ENCODE results near the gene PLEKHG4.

Gene PLEKHG4, protein sequence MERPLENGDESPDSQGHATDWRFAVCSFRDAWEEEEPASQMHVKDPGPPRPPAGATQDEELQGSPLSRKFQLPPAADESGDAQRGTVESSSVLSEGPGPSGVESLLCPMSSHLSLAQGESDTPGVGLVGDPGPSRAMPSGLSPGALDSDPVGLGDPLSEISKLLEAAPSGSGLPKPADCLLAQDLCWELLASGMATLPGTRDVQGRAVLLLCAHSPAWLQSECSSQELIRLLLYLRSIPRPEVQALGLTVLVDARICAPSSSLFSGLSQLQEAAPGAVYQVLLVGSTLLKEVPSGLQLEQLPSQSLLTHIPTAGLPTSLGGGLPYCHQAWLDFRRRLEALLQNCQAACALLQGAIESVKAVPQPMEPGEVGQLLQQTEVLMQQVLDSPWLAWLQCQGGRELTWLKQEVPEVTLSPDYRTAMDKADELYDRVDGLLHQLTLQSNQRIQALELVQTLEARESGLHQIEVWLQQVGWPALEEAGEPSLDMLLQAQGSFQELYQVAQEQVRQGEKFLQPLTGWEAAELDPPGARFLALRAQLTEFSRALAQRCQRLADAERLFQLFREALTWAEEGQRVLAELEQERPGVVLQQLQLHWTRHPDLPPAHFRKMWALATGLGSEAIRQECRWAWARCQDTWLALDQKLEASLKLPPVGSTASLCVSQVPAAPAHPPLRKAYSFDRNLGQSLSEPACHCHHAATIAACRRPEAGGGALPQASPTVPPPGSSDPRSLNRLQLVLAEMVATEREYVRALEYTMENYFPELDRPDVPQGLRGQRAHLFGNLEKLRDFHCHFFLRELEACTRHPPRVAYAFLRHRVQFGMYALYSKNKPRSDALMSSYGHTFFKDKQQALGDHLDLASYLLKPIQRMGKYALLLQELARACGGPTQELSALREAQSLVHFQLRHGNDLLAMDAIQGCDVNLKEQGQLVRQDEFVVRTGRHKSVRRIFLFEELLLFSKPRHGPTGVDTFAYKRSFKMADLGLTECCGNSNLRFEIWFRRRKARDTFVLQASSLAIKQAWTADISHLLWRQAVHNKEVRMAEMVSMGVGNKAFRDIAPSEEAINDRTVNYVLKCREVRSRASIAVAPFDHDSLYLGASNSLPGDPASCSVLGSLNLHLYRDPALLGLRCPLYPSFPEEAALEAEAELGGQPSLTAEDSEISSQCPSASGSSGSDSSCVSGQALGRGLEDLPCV

DNA sequence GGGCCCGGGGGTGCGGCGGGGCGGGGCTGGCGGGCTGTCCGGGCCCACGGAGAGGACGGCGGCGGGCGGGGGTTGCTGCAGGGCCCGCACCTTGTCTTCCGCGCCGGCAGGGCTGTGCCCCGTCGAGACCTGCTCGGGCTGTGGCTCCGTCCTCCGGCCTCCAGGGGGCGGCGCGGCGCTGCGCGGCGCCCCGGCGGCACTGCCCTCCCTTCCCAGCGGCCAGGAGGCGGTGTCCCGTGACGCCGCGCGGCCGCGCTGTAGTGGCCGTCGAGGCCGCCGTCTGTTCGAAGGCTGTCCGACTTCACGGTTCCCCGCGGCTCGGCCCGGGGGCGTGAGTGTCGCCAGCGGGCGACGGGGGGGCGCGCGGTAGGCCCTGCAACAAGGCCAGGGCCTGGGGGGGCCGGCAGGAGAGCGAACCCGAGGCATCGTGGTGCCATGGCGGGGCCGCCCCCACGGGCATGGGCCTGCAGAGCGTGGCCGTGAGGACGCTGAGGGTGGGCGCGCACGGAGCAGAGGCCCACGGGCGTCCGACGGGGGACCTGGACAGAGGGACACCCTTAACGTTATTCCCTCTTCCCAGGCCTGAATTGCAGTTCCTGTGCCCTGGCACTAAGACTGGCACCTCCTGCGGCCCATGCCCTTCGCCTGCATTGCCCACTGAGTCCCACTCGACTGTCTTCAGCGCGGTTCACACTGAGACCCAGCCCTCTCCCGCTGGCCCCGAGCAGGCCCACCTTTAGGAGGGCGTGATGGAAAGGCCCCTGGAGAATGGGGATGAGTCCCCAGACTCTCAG, at the start of gene PLEKHG4:
PLEKHG4 (plus strand) TSS at position 237 of the 794 bp plus-strand sequence; CDS start at position 750, 513 bp downstream.
- DNase-seq (ENCODE audit: low spot score) (peak; percentile 77), FAIRE-seq (no peak)

DNA sequence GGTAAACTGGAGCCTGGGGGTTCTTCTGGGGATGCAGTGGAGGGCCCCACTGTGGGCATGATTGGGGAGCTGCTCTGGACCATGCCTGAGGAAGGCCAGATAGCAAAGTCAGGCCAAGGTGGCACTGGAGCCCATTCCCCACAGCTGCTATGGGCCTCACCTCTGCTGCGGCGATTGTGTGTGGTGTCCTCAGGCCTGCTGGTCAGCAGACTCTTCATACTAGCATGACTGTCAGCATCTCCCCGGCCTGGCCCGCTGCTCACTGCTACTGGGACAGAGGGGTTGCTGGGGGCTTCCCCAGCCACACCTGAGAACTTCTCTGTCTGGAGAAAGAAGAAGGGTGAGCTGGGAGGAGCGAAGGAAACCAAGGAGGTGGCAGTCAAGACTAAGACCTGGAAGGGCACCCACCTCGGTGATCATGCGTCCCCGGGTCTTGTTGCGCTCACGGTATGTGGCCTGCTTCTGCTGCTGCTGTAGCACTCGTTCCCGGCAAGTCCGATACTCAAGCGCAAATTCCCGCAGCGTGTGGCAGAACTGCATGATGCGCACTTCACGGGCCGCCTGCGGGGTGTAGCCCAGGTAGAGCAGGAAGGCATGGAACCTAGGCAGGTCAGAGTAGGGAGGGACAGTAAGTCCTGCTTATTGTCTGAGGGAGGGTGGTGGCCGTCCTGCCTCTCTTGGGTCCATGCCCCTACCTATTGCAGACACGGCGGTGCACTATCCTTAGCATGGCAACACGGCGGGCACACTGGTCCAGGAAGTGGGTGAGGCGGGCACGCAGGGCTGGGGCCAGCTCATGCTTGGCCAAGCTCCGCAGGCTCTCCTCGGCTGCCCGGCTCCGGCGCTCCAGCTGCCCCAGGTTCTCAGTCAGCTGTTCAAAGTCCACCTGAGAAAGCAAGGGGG, 49.2 kb upstream of the PLEKHG4 start:
- DNase-seq (ENCODE audit: low spot score) = no peak
- no peak for FAIRE-seq

DNA sequence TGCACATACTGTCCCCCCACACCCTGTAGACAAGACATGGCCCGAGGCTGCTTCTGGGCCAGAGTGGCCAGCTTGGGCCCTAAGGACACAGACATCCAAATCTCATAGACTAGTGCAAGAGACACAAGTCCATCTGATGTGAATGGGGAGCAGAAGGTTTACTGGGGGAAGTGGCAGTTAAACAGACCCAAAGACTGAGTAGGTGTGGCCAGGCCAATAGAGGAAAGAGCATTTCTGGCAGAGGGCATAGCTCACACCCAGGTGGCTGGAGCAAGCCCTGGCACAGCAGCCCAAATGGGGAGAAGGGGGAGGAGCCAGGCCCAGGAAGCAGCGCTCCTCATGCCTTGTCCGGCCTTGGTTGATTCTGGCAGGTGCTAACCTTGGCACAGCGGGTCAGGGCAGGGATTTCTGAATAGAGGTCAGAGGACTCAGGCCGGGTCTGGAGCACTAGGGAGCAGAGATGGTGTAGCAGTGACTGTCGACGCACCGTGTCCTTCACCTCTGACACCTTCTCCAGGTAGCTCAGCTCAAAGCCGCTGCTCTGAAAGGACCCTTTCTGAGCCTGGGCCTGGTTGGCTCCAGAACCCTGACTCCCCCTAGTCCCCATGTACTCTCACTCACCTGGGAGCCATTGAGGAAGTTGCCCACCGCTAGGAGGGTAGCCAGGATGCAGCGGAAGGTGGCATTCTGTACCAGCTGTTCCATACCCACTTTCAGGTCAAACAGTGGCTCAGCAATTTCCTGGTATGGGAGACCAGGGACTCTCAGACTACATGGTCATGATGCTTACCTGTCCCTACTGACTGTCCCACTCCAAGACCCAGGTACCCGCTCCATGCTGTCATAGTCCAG, 48.3 kb upstream of the PLEKHG4 start:
- FAIRE-seq (no peak), DNase-seq (ENCODE audit: low spot score) (no peak)

DNA sequence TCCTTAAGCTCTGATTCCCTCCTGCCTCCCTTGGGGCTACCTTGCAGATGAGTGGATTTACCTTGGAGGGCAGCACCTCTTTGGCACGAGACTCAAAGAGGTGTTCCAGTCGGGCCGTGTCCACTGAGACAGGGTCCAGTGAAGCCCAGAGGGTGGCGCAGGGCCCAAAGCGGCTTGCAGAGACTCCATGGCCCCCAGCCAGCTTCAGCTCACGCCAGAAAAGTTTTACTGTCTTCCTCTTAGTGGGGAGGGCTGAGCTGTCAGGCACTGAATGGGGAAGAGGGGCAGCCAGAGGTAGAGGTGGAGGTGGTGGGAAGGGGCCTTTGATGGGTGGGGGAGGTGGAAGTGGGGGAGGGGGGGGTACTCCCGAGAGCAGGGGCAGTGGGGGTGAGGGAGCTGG, 45.7 kb upstream of the PLEKHG4 start:
- FAIRE-seq = no peak

DNA sequence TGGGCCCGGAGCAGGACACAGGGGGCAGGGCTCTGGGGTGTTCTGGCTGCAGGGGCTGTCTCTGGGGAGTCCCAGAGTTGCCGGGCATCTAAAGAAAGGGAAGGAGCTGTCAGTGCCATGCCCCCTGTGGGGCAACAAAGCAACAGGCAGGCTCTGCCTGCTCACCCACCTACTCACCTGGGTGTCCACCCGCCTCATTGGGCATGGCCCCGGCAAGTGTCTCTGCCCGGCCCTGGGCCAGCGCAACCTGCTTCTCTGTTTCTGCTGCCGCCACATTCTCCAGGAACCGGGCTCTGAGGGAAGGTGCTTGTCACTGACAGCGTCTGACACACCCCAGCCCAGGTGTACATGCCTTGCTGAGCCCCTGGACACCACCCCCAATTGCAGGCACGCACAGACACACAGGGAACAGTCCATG, 45.1 kb upstream of the PLEKHG4 start:
- DNase-seq (ENCODE audit: low spot score) = no peak
- no peak for FAIRE-seq

More for the DNA sequence above, 45.7 kb upstream of the PLEKHG4 start:
- DNase-seq (ENCODE audit: low spot score) = no peak

DNA sequence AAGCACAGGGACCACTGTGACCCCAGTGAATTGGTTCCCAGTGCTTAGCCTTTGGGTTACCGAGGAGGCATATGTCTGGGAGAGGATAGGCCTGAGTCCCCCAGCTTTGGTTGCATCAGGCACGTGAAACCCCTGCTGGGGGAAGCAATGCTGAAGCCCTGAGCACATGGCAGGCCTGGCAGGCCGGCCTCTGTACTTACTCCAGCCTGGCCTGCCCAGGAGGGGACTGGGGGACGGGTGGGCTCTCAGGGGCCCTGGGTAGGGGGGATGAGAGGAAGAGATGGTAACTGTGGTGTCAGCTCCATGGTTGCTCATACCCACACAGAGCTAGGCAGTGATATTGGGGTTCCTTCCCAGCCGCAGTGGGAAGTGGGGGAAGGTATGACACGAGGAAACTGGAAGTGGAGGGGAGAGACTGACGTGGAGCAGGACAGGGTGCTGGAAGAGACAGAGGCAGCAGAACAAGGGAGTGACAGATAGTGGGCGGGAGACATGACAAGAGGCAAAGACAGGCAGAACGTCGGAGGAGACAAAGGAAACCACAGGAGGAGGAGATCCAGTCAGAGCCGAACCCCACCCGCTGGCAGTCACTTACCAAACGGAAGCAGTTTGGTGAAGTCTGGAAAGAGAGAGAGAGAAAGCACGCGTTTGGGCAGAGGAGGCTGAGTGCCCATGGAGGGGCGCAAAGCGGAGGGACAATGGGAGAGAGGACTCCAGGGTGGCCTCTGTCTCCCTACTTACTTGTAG, 43.3 kb upstream of the PLEKHG4 start:
- no peak for FAIRE-seq
- no peak for DNase-seq (ENCODE audit: low spot score)

DNA sequence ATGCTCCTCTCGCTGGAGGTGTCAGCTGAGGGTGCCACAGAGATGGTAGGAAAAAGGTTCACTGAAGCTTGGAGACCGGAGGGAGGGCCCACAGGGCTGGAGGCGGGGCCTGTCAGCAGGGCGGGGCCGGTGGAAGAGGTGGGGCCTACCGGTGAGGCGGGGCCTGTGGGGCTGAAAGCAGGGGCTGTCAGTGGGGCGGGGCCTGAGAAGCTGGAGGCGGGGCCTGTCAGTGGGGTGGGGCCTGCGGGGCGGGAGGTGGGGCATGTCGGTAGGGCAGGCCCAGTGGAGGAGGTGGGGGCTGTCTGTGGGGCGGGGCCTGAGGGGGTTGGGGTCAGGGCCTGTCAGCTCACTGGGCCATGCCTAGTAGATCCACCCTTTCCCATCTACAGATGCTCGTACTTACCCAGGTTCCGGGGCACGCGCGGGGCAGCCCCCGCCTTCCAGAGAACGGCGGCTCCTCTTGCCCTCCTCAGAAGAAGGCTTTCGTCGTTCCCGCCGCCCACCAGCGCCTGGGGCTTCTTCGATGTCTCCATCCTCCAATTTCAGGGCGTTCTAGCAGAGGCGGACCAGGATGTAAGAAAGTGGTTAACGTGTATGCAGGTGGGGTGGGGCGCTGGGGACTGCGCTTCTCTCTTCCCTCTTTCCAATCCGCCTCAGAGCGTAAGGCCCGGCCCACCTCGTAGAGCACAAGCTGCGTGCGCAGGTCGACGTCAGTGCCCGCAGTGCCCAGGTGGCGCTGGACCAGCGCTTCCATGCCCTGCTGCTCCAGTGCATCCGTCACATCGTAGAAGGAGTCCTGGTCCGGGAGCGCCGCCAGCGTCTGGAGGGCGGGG, 42.6 kb upstream of the PLEKHG4 start:
- FAIRE-seq = no peak
- peak; percentile 79 for DNase-seq (ENCODE audit: low spot score)

DNA sequence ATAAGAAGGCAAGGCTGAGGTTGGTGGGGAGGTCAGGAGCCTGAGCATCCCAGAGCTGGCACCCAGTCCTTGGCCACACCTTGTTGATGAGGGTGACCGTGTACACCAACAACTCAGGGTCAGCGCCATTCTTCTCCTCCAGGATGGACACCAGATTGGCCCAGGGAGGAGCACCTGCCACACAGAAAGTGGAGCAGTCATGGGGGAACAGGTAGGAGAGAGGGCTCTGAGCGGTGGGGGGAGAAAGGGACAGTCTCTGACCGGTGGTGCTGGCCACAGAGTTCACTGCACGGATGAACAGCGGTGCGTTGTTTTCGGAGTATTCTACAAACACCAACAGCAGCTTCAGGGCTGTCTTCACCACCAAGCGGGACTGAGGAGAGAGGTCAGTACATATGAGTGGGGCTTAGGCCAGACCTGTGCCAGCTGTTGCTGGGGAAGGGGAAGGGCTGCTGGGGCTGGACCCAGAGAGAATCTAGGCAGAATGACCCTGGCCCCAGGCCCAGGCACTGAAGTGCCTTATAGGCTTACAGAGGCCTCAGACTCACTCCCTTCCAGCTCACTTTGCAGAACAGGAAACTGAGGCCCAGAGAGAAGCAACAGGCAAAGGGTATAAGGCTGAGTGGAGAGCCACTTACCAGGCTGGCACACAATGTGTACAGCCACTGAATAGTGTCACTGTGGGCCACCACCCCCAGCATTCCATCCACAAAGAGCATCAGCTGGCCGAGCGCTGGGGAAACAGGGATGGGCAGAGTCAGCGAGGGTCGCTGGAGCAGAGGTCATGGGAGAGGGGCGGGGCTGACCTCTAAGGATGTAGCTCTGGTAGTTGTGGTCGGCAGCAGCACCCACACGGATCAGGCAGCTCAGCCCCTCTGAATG, 41.7 kb upstream of the PLEKHG4 start:
- DNase-seq (ENCODE audit: low spot score) = no peak
- no peak for FAIRE-seq

DNA sequence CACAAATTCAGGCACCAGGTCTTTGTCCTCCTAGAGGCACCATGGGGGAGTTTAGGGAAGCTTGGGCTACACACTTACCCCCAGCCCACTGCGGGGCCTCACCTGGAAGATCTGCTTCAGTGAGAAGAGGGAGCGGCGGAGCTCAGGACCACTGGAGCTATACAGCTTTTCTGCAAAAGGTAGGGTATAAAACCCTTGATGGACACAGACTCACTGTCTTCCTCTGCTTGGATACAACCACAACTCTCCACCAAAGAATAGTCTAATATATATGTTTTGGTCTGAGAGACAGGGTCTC, 41.1 kb upstream of the PLEKHG4 start:
- no peak for DNase-seq (ENCODE audit: low spot score)
- no peak for FAIRE-seq

DNA sequence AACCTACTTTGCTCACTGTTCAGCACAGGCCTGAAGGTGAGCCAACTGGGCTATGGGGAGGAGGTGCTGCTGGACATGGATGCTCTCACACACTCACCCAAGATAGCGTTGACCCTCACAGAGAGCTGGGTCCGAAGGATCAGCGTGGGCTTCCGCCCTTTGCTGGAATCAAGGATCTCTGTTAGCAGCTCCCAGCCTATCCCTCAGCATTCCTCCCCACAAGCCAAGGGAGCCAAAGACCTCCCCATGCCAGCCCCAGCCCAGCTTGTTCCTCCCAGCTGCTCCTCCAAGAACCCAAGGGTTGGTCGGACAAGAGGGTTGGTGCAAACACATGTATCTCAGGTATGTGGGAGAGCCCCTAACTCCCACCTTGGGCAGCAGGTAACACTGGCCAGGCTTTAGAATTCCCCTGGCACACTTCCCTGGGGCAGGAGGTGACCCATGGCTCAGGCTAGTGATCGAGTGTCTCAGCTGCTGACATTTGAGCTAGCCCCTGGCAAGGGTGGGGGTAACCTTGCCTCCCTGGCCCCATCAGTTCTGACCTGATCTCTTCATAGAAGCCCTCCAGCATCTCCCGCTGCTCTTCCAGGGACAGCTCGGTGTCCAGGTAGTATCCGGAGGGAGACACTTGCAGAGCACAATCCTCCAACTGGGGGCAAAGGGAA, 40.4 kb upstream of the PLEKHG4 start:
- FAIRE-seq (no peak), DNase-seq (ENCODE audit: low spot score) (no peak)

DNA sequence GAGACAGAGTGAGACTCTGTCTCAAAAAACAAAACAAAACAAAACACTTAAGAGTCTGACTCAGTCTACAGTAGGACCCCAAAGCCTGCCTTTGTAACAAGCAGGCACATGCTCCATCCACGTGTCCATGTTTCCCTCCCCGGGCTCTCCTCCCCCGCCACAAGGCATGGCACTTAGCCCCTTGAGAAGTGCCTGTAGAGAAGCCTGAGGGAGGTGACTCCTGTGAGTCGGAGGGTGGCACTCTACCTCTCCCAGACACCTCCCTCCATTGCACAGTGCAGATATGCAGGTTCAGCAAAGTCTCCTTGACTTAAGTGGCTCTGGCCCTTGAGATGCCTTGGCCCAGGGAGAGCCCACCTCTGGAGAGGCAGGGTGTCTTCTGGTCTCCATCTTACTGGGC, 38.8 kb upstream of the PLEKHG4 start:
- FAIRE-seq (no peak), DNase-seq (ENCODE audit: low spot score) (no peak)

DNA sequence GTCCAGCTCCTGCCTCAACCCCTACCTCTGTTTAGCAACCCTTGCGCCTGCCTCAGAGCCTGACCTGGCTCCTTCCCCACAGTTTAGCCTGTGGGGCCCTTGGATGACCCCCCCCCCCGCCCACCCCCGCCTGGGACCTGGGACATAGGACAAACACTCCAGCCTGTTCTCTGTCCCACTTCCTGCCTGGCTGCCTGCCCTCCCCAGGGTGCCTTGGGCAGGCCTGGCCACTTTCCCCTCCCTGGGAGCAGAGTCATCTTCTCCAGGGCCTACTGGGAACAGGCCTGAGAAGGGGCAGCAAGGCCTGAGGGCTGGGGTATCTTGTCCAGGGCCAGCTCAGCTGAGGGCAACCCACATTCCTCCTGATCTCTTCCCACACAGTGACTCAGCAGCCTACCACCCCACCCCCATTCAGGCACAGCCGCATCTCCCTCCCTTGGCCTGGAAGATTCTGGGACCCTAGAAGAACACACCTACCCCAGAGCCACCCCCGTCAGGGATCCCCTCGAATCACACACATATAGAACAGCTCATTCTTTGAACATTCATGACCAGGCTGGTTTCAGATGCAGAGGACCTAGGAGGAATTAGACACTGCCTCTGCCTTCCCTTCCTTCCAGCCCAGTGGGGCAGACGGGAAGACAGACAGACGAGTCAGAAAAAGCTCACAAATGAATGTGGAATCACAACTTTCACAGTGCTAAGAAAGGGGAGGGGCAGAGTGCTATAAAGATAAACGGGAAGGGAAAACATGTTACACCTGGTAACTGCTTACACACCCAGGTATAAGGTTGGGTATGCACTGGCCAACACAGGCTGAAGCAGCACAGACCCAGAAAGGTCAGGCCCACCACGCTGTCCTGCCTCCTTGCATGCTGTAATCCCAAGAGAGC, 38.1 kb upstream of the PLEKHG4 start:
- FAIRE-seq (no peak), DNase-seq (ENCODE audit: low spot score) (peak; percentile 72)

DNA sequence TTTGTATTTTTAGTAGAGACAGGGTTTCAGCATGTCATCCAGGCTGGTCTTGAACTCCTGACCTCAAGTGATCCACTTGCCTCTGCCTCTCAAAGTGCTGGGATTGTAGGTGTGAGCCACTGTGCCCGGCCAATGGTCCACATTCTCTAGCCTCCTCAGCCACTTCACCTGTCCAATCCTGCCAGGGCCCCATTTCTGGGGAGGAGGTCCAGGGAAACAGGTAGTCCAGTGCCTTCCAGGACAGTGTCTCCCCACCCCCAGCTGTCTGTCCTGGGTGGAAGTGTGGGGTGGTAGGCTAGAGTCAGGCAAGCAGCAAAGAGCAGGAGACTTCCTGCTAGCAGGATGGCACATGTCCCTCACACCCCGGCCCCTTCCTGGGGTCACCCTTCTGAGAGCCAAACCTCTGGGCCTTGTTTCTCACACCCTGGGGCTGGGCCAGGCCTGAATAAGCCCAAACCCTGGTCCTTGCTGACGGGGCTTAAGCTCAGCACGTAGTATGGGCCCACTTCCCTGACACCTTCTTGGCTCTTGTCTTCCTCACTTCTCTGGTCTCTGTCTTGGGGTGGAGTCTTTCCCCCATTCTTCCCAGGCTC, 37.1 kb upstream of the PLEKHG4 start:
- DNase-seq (ENCODE audit: low spot score) (no peak), FAIRE-seq (no peak)

DNA sequence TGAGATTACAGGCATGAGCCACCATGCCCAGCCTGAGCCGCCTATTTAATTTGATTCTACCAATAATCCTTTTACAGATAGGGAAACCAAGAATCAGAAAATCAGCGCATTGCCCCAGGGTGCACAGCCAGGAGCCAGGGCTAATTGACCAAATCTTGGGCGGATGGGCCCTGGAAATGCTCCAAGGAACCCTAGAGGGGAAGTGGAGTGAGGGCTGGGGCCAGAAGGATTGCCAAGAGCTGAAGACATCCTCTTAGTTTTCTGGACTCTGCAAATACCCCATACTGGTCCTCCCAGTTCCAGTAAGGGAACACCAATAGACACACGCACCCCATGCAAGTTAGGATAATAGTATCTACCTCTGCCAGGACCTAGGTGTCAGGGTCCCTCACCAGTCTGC, 35.9 kb upstream of the PLEKHG4 start:
- DNase-seq (ENCODE audit: low spot score) = no peak
- no peak for FAIRE-seq

Data from urothelium cell line (cell line).